Measurements from ENCODE around the gene HOXA3. TPM values are rescaled to one million over a fixed set of nuclear protein-coding genes. Genes with fewer than 3 reads are reported as not detected.

The HOXA3 gene
- total RNA-seq, 1 donor from 2014 or later, result 77.4 TPM

DNA sequence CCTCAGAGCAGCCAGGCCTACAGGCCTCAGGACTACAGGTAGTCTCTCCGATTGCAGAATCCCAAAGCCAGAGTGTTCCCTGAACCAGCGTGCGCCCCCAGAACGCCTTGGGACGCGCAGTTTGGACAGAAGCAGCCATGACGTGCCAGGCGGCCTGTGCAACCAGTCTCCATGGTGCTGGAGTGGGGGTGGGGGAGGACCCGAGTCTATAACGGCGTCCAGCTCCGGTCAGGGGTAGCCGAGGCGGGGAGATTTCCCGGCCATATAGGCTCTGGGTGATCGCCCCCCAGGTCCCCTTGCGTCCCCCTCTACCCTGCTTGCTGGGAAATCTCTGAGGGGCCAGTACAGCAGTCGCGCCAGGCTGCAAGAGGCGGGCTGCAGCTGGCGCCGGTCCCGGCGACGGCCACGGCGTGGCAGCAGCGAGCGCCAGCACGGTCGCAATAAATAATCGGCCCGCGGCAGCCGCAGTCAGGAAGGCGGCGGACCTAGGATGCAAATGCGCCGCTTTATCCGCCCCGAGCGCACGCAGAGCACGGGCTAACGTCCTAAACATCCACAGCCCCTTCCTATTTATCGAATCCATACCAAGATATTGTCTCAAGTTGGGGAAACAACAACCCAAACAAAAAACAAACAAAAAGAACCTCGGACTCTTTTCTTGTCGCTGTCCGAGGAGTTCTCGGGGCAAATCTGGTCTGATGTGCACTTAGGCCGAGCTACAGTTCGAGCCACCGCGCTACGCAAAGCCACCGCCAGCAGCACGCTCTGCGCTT, 1.6 kb downstream of the HOXA3 start:
- peaks cover 3% of the 10 kb centered on the region for H3K36me3 Mint-ChIP-seq (ENCODE audit: insufficient read depth)
- H3K27ac Mint-ChIP-seq, result no peak overlapping the region
- TF ChIP-seq CTCF (IDR thresholded peaks at IDR 0.05; ENCODE audit: unreplicated experiment), result peak; percentile 87
- peaks cover 90% of the 10 kb centered on the region for H3K27me3 Mint-ChIP-seq
- H3K4me3 Mint-ChIP-seq (ENCODE audit: low read depth), result peak overlapping the region; percentile 66
- H3K4me1 Mint-ChIP-seq (ENCODE audit: low read depth), result peaks cover 17% of the 10 kb centered on the region
- H3K9me3 Mint-ChIP-seq (ENCODE audit: low read depth), result no peaks in the 10 kb centered on the region
- DNase-seq (ENCODE audit: low spot score, unreplicated experiment), result peak; percentile 63

DNA sequence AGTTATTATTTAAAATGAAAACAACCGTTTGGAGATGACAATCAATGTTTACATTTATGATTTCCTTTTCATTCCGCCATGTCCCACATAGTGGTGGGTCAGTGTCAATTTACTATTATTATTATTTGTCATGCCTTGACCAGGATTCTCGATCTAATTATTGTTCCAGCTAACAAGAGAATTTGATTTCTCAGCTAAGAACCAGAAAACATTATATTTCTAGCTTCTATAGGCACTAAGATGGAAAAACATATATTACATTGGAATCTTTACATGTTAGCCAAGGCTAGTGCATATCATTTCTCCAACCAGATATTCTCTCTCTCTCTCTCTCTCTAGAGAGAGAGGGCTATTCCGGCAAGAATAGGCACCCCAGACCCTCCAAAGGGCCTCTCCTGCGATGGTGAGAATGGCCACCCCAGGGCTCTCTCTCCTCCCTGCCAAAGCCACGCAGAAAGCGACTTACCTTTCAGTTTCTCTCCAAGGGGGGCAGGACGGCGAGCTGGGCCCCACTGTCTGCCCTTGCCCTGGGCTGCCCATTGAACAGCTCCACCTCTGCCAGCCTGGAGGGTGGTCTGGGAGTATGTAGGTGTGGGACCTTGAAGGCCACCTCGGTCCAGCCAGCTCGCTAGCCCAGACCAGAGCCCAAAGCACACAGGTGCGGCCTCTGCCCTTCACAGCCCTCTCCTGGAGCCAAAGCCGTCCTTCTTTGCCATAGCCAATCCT, 2.4 kb downstream of the HOXA3 start:
- no peak overlapping the region for H3K4me3 Mint-ChIP-seq (ENCODE audit: low read depth)
- peaks cover 15% of the 10 kb centered on the region for H3K4me1 Mint-ChIP-seq (ENCODE audit: low read depth)

DNA sequence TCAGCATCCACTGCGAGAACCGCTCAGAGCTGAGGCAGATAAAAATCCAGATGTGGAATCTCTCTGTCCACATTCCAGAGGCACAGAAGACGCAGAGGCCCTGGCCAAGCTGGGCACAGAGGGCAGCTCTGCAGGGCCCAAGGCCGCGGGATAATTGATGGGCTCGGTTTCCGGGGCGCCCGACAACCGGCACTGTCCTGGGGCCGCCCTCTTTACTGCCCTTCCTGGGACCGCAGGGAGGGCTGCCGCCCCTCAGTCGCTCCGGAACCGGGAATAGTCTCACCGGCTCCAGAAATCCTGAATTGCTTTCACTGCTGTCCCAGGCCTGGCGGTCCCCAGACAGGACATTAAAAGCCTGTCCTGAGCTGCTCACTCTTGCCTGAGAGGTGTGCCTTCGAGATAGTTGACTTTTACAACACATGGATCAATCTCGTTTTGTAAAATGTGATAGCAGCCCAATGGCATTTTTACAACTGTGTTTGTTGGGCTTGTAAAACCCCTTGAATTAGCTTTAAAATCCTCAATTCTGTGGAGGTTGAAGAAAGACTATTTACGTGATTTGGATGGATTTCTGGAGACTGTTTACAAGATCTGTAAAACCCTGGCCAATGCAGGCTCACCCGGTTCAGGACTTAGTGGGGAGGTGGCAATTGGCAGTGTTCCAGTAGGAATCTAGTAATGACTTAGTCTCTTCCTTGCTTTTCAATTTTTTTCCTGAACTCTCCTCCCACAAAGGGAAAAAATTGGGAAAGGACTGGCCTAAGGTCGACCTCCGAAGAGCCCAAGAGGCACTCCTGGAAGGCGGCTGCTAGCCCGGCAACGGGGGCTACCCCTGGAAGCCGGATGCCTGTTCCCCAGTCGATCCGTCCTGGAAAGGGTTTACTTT, 3.4 kb downstream of the HOXA3 start:
- Mint-ChIP-seq H3K4me3 (ENCODE audit: low read depth) (peak overlapping the region; percentile 21), H3K27ac (no peak overlapping the region), H3K36me3 (ENCODE audit: insufficient read depth) (peaks cover 2% of the 10 kb centered on the region), H3K27me3 (peaks cover 90% of the 10 kb centered on the region), H3K4me1 (ENCODE audit: low read depth) (peaks cover 14% of the 10 kb centered on the region), H3K9me3 (ENCODE audit: low read depth) (no peaks in the 10 kb centered on the region)
- no peak for DNase-seq (ENCODE audit: low spot score, unreplicated experiment)
- TF ChIP-seq CTCF (IDR thresholded peaks at IDR 0.05; ENCODE audit: unreplicated experiment), result no peak

More for the DNA sequence above, 2.4 kb downstream of the HOXA3 start:
- peaks cover 3% of the 10 kb centered on the region for H3K36me3 Mint-ChIP-seq (ENCODE audit: insufficient read depth)
- no peak for DNase-seq (ENCODE audit: low spot score, unreplicated experiment)
- TF ChIP-seq CTCF (IDR thresholded peaks at IDR 0.05; ENCODE audit: unreplicated experiment), result no peak
- H3K27me3 Mint-ChIP-seq, result peaks cover 90% of the 10 kb centered on the region
- H3K9me3 Mint-ChIP-seq (ENCODE audit: low read depth), result no peaks in the 10 kb centered on the region
- no peak overlapping the region for H3K27ac Mint-ChIP-seq

- Mint-ChIP-seq H3K36me3 (ENCODE audit: insufficient read depth) (peaks cover 2% of the 10 kb centered on the region), H3K27me3 (peaks cover 85% of the 10 kb centered on the region), H3K4me1 (ENCODE audit: low read depth) (peaks cover 16% of the 10 kb centered on the region), H3K4me3 (ENCODE audit: low read depth) (peak overlapping the region; percentile 64), H3K9me3 (ENCODE audit: low read depth) (no peaks in the 10 kb centered on the region), H3K27ac (peak overlapping the region; percentile 71)
- TF ChIP-seq CTCF (IDR thresholded peaks at IDR 0.05; ENCODE audit: unreplicated experiment), result no peak
- peak; percentile 39 for DNase-seq (ENCODE audit: low spot score, unreplicated experiment)
Measured at GRCh38 chr7:27148031-27148755, 4.2 kb downstream of the HOXA3 start.
